D341Med (cell line): Measurements from ENCODE around the gene MYO15B.

ENCODE experiments used
- DNase-seq: peaks from one replicate; pipeline ENCODE4 v3.0.0; 2012; ENCODE audit warnings: low spot score

Gene MYO15B

DNA sequence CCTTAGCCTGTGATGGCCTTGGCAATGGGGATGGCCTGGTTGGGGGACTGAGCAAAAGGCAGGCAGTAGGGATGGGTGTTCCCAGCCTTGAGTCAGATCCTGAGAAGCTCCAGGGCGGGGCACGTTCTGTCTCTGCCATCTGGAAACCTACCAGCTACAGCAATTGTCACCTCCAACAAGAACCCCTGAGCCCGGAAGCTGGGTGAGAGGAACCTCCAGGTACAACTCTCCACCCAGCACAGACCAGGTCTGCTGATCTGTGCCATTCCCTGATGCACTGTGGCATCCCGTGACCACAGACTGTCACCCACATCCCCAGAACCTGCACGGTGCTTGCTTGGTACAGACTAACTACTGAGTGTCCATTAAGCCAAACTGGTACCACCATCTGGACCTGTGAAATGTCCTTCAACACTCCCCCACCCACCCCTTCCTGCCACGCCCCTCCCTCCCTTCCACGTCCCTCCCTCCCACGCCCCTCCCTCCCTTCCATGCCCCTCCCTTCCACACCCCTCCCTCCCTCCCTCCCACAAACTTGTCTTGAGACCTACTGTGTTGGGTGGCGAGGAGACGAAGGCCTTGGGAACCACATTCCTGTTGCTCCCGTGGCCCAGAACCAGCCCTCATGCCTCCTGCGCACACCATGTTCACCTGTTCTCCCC is 16.6 kb downstream of the MYO15B start:
- DNase-seq, result no peak

GRCh38 chr17:75605790-75606189 is 18.2 kb downstream of the MYO15B start:
- no peak for DNase-seq

DNA sequence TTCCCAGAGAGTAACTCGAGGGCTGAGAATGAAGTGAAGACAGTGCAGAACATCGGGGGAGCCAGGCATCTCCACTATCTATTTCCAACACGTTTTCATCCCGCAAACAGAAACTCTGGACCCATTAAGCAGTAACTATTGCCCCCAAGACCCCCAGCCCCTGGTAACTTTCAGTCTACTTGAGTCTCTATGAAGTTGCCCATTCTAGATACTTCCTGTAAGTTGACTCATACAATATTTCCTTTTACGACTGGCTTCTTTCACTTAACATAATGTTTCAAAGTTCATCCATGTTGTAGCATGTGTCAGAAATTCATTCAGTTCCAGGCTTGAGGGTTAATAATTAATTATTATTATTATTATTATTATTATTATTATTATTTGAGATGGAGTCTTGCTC is 19.5 kb downstream of the MYO15B start:
- DNase-seq, result no peak

DNA sequence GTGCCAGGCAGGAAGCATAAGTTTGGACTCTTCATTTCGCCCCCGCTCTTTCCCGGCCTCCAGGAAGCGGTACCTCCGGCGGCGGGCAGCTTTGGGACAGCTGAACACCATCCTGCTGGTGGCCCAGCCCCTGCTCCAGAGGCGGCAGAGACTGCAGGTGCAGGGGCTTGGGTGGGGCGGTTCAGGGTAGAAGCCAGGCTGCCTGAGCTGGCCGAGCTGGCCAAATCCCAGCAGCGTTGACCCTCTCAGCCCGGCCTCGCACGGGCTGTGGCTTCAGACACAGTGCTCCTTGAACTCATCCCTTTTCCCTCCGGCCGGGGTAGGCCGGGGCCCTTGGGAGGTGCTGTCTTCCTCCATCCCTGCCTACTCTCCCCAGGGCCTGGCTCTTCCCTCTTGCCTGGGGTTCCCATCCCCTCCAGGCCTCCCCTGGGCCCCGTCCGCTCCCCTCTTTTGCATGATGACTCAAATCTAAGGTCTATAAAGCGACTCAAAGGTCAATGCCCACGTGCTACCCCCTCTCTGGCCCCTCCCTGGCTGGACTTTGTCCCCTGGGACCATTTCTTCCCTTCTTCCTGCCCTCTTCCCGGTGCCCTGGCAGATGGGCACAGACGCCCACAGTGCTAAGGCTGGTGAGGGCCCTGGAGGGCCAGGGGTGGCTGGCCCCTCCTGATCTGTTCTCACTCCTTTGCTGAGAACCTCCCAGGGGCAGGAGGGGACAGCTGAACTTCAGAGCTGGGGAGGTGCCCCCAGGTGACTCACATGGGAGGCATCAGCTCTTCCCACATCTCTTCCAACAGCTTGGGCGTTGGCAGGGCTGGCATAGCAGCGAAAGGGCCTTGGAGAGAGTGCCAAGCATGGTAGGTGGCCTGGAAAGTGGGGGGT is 22.7 kb downstream of the MYO15B start:
- no peak for DNase-seq

DNA sequence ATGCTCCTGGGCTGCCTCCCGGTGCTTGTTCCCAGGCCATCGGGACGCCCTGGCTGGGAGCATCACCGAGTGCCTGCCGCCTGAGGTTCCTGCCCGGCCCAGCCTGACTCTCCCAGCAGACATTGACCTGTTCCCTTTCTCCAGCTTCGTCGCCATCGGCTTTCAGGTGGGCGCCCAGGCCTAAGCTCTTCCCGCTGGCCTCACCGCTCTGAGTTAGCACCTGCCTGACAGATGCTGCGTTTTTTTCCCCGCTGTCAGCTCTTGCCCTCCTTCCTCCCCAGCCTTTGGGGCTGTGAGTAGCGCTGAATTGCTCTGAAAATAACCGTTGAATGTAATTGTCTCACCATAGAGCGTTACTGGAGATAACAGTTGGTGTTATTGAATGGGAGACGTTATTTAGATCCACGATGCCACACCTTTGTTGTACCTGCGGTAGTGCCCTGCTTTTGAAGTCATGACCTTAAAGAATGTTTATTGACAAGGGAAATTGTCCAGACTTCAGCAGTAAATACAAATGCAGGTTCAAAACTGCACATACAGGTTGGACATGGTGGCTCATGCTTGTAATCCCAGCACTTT is 24.3 kb downstream of the MYO15B start:
- DNase-seq, result no peak

GRCh38 chr17:75612906-75613626 is 25.5 kb downstream of the MYO15B start:
- DNase-seq, result no peak

- peak; percentile 75 for DNase-seq
Observed at GRCh38 chr17:75614006-75614405, 26.4 kb downstream of the MYO15B start.

DNA sequence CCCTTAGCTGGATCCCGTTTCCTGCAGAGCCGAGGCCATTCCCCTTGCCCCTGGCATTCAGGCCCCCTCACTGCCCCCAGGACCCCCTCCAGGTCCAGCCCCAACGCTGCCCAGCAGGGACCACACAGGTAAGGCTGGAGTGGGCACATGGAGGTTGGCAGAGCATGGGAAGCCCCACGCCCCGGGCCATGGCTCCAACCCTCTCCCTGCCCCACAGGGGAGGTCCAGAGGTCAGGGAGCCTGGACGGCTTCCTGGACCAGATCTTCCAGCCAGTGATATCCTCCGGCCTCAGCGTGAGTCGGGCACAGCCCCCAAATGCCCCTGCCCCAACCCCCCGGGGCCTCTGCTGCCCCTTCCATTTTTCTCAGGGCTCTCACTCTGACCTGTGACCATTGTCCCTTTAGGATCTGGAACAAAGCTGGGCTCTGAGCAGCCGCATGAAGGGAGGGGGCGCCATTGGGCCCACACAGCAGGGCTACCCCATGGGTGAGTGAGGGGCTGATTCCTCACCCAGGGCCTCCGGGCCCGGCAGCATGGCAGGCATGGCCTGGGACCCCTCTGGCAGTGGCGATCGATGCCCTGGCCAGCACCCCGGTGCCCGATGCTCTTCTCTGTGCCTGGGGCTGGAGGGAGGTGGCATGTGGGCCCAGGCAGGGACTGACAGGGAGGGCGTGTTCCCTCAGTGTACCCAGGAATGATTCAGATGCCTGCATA is 27.1 kb downstream of the MYO15B start:
- no peak for DNase-seq

- DNase-seq, result no peak
Observed at GRCh38 chr17:75615301-75615700, 27.7 kb downstream of the MYO15B start.

DNA sequence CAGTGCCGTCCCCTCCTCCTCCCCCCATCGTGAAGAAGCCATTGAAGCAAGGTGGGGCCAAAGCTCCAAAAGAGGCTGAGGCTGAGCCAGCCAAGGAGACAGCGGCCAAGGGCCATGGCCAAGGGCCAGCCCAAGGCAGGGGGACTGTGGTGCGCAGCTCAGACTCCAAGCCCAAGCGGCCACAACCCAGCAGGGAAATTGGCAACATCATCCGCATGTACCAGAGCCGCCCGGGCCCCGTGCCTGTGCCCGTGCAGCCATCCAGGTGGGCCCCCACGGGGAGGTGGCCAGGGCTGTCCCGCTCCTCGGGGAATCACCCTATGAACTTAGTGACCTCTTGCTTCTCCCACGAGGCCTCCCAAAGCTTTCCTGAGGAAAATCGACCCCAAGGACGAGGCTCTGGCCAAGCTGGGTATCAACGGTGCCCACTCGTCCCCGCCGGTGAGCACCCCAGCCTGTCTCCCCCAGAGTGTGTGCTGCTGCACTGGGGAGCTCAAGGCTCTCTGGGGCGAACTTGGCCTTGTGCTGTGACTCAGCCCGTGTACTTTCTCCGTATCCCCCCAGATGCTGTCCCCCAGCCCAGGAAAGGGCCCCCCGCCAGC is 29.0 kb downstream of the MYO15B start:
- no peak for DNase-seq

GRCh38 chr17:75617218-75617617 is 29.6 kb downstream of the MYO15B start:
- no peak for DNase-seq

DNA sequence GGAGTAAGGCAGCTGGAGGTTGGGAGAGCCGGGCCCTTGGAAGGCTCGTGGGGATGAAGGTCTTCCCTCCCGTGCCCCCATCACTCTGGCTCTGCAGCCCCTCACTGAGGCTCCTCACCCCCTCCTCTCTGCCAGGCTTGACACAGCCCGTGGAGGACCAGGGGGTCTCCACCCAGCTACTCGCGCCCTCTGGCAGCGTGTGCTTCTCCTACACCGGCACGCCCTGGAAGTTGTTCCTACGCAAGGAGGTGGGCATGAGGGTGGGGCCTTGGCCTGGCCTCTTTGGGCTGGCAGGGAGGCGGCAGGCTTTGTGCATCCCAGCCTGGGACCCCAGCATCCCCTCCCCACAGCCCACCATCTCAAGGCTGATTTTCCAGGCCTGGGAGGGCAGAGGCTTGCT is 30.1 kb downstream of the MYO15B start:
- no peak for DNase-seq

DNA sequence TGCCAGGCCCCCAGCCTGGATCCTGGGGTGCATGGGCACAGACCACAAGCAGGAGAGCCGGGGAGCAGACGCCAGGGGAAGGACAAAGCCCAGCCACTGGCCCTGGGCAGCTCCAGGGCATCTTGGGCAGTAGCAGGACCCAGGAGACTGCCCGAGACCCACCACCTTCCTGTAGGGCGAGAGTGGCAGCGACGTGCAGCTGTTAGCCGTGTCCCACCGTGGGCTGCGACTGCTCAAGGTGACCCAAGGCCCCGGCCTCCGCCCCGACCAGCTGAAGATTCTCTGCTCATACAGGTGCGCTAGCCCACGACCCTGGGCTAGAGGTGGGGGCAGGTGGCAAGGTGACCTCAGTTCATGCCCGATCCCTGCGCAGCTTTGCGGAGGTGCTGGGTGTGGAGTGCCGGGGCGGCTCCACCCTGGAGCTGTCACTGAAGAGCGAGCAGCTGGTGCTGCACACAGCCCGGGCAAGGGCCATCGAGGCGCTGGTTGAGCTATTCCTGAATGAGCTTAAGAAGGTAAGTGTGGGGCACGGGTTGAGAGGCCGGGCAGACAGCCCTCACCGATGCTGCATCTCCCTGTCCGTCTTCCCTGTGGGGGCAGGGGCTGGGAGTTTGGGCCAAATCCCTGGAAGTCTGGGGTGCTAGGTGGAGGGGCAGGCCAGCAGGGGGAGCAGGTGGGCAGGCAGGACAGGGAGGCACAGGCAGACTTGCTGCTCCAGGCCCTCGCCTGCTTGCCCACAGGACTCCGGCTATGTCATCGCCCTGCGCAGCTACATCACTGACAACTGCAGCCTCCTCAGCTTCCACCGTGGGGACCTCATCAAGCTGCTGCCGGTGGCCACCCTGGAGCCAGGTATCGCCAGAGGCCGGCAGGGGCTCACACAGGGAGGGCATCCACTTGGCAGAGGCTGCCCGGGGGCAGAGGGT is 32.2 kb downstream of the MYO15B start:
- peak; percentile 90 for DNase-seq

- DNase-seq, result no peak
Observed at GRCh38 chr17:75621489-75621888, 33.9 kb downstream of the MYO15B start.

DNA sequence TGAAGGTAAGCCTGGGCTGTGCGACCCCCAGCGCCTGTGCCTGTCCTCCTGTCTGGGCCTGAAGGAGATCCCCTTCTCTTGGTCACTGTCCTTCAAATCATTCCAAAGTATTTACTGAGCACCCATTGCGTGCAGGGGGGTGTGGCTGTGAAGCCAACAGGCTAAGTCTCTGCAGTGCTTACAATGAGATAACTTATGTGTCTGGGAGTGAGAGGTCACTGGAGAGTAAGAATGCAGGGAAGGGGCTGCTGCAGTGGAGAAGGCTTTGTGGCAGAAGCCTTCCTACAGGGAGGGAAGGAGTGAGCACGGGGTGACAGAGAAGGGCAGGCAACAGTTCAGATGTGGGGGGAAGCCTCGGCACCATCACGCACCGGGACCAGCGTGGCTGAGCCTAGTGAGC is 34.5 kb downstream of the MYO15B start:
- DNase-seq, result no peak

GRCh38 chr17:75622771-75623273 is 35.2 kb downstream of the MYO15B start:
- DNase-seq, result no peak

DNA sequence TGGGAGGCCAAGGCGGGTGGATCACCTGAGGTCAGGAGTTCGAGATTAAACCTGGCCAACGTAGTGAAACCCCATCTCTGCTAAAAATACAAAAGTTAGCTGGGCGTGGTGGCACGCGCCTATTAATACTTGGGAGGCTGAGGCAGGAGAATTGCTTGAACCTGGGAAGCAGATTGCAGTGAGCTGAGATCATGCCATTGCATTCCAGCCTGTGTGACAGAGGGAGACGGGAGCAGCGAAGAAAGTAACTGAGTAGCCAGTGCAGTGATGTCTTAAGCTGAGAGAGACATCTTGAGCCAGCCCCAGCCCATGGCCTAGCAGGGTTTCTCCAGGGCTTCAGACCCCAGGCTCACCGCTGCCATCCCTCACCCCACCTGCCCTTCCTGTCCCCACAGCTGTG is 35.8 kb downstream of the MYO15B start:
- DNase-seq, result no peak

GRCh38 chr17:75624021-75624420 is 36.4 kb downstream of the MYO15B start:
- DNase-seq, result no peak

DNA sequence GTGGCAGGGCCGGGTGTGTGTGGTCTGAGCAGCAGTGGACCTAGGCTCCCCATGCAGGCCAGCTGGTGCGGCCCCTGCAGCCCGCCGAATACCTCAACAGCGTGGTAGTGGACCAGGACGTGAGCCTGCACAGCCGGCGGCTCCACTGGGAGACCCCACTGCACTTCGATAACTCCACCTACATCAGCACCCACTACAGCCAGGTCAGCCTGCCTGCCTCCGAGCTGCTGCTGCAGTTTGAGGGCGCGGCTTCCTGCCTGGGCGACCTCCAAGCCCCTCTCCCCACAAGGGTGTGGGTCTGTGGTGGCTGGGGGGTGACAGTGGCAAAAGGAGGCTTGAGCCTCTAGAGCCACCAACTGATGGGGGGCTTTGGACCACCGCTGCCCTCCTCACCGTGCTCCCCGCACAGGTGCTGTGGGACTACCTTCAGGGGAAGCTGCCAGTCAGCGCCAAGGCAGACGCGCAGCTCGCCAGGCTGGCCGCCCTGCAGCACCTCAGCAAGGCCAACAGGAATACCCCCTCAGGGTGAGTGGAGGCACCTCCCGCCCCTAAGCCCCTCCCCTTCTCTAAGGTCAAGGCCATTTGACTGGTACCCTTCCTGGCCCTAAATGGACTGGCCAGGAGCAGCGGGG is 37.2 kb downstream of the MYO15B start:
- no peak for DNase-seq
